Measurements from ENCODE around the gene RUVBL2.

Gene RUVBL2

DNA sequence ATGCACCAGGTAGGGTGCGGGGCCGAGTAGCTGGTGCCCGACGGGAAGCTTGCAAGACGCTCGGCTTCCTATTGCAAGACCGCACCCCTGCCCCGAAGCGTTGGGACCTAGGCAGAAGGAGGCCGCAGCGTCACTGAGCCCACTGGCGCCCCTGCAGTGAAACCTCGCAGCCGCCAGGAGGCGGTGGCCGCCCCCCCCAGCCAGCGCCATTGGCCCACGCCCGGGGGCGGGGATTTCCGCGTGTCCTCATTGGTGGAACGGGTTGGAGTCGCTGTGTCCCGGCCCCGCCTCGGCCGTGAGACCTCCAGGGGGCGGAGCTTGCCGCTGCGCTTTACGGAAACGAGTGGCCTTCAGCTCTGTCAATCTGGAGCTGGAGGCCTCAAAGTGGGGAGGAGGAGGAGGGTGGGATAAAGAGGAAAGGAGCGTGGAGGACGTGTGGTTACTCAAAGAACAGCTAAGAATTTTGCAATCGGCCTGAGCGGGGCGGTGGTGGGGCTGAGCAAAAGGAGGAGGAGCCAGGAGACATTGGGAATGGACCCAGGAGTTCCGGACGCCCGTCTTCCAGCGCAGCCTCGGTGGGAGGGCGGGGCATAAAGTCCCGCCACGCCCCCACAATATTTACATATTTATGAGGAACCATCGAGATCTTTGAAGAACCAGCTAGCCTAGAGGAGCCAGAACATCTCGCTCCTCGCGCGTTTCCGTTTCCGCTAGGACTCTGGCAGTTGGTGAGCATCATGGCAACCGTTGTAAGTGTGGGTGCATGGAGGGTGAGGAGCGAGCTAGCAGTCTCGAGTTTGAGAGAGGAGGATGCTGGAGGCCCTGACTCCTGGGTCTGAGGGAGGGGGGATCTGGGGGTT, at the start of gene RUVBL2, which contains the start of gene GYS1:
RUVBL2 (plus strand) TSS at position 713 of the 860 bp plus-strand sequence; CDS start at position 738, 25 bp downstream.
GYS1 (minus strand) TSS at position 135 of the 860 bp plus-strand sequence. CDS start 197 bp downstream, outside the sequence.
- peak; percentile 99 to 100 for DNase-seq (ENCODE audit: low read depth in 2 of 2)

DNA sequence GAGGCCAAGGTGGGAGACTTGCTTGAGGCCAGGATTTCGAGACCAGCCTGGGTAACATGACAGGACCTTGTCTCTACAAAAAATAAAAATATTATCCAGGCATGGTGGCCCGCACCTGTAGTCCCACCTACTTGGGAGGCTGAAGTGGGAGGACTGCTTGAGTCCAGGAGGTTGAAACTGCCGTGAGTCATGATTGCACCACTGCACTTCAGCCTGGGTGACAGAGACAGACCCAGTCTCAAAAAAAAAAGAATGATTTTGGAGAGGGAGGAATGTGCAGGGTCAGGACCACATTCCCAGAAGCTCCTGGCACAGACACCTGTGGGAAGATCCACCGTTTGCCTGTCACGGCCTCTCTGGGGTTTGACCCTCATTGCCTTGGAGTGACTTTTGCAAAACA, 48.3 kb upstream of the RUVBL2 start:
- no peak for DNase-seq (ENCODE audit: low read depth in 2 of 2)

DNA sequence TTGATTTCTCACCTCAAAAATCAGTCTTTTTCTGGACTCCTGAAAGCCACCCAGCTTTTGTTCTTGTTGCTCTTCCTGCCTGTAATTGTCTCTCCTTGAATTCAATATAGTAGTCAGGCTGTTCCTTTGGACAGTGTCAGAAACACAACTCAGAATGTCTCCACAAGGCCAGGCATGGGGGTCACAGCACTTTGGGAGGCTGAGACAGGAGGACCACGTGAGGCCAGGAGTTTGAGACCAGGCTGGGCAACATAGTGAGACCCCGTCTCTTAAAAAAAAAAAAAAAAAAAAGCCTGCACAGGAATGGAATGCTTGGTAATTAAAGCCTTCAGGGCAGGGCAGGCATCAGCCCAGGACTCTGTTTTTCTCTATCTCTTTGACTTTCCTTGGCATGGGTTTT, 47.9 kb upstream of the RUVBL2 start:
- no peak for DNase-seq (ENCODE audit: low read depth in 2 of 2)

DNA sequence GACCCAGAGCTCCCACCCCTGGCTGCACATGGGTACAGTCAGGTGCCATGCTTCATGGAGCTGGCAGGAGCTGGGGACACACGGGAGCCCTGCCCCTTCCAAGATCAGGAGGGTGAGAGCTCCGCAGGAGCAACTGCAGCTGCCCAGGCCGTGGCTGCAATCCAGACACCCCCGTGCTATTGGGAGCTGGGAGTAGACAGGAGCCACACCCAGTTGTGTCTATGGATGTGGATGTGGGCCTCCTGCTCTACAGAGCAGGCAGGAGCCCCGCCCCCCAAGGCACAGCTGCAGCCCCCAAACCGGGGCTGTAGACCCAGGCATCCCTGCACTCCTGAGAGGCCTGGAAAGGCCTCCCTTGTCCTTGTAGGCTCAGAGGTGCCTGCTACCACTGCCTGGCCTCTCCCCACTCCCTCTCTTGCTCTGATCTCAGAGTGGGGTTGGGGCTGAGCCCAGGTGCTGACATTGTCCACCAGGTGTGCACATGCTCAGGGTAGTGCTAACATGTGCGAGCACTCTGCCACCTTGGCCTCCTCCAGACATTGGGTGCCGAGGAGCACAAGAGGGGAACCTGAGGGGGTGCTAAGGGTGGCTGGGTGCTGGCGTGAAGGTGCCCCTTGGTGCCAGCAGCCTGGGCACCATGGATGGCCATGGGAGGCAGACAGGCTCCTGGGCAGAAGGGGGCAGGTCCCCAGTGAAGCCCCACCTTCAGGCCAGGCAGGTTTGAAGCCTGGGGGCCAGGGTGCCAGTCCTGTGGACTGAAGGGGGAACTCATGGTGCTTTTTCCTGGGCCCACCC, 47.0 kb upstream of the RUVBL2 start:
- no peak for DNase-seq (ENCODE audit: low read depth in 2 of 2)

DNA sequence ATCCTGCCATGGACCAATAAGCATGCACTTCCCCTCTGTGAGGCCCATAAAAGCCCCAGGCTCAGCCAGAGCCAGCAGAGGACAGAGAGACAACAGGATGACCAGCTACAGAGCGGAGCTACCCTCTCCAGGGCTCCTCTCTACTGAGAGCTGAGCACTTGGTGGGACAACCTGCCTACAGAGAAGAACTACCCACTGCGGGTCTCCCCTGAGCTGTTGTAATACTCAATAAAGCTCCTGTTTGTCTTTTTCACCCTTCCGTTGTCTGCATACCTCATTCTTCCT, 46.5 kb upstream of the RUVBL2 start:
- no peak for DNase-seq (ENCODE audit: low read depth in 2 of 2)

DNA sequence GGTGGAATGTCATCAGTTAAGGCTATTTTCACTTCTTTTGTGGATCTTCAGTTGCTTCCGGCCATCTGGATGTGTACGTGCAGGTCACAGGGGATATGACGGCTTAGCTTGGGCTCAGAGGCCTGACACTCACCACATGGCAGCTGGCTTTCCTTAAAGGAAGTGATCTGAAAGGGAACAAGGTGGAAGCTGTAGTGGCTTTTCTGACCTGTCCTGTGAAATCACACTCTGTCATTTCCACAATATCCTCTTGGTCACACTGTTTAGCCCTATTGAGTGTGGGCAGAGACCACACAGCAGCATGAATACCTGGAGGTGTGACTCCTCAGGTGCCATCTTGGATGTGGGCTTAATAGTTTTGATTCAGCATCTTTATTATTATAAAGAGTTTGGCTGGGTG, 43.5 kb upstream of the RUVBL2 start:
- no peak for DNase-seq (ENCODE audit: low read depth in 2 of 2)

DNA sequence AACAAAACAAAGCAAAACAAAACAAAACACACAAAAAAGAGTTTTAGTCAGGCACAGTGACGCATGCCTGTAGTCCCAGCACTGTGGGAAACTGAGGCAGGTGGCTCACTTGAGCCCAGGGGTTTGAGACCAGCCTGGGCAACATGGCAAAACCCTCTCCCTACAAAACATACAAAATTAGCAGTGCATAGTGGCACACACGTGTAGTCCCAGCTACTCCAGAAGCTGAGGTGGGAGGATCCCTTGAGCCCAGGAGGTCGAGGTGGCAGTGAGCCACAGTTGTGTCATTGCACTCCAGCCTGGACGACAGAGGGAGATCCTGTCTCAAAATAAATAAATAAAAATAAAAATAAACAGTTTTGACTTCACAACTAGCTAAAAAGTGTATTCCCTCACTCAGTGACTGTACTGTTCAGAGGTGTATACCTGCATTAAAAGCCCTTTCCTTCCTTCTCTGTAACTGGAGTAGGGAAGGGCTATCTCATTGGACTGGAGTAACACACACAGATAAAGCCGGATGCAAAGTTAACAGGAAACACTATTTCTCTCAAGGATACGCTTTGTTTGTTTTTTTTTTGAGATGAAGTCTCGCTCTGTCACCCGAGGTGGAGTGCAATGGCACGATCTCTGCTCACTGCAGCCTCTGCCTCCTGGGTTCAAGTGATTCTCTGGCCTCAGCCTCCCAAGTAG, 42.7 kb upstream of the RUVBL2 start:
- DNase-seq (ENCODE audit: low read depth in 2 of 2): no peak

DNA sequence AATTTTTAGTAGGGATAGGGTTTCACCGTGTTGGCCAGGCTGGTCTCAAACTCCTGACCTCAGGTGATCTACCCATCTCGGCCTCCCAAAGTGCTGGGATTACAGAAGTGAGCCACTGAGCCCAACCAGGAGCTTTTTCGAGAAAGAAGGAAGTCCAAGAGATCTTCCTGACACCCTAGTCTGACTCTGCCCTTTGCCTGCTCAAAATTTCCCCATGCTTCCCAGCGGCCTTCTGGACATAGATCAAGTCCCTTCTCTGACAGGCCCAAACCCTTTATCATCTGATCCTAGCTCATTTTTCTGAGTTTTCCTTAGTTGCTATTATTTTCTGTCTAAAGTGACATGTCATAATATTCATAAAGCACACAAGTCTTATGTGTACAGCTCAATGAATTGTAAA, 40.5 kb upstream of the RUVBL2 start:
- DNase-seq (ENCODE audit: low read depth in 2 of 2): no peak

DNA sequence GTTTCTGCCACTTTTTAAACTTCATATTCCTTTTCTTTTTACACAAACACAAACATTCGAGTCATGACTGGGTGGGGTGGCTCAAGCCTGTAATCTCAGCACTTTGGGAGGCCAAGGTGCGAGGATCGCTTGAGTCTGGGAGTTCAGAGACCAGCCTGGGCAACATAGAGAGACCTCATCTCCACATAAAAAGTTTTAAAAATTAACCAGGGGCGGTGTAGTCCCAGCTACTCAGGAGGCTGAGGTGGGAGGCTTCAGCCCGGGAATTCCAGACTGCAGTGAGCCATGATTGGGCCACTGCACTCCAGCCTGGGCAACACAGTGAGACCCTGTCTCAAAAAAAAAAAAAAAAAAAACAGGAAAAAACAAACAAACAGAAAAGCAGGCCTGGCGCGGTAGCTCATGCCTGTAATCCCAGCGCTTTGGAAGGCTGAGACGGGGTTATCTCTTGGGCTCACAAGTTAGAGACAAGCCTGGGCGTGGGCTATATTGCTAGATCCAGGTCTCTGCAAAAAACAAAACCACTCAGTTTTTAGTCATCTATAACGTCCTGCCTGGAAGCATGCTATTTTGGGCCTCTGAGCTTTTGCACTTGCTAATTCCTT, 39.6 kb upstream of the RUVBL2 start:
- DNase-seq (ENCODE audit: low read depth in 2 of 2): no peak

DNA sequence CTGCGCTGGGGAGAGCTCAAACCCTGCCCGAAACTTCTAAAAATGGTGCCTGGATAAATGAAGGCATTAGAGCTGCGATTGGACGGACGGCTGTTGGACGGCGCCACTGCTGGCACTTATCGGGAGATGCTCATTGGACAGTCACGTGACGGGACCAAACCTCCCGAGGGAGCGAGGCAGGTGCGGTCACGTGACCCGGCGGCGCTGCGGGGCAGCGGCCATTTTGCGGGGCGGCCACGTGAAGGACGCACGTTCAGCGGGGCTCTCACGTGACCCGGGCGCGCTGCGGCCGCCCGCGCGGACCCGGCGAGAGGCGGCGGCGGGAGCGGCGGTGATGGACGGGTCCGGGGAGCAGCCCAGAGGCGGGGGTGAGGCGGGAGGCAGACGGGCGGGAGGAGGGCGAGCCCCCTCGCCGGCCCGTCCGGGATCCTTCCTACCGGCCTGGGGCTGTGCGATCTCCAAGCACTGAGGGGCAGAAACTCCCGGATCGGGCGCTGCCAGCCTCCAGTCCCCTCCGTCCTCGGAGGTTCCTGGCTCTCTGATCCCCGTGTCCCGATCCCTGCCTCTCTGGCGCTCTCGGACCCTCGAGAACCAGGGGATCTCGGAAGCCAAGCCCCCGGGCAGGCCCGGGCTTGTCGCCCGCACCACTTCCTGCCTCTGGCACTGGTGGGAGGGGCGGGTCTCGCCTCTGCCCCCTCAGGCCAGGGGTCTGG, 38.9 kb upstream of the RUVBL2 start, which contains the start of gene BAX:
BAX (plus strand) TSS at position 281 of the 713 bp plus-strand sequence; CDS start at position 335, 54 bp downstream.
- peak; percentile 94 to 96 for DNase-seq (ENCODE audit: low read depth in 2 of 2)

DNA sequence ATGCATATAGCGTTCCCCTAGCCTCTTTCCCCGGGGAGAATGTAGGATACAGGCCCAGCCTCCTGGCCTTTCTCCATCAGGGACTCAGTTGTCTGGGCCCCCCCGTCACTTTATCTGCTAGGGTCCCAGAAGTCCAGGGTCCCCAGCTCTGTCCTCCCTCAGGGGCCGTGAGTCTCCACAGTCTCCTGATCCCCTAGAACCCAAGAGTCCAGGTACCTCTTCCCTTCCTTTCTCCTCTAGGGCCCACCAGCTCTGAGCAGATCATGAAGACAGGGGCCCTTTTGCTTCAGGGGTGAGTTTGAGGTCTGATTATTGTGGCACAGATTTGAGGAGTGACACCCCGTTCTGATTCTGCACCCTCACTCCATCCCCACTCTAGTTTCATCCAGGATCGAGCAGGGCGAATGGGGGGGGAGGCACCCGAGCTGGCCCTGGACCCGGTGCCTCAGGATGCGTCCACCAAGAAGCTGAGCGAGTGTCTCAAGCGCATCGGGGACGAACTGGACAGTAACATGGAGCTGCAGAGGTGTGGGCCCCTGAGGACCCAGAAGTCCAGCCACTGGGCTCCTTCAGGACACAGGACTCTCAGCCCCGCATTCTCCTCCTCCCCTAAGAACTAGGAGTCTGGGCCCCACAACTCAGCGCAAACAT, 38.3 kb upstream of the RUVBL2 start:
- no peak for DNase-seq (ENCODE audit: low read depth in 2 of 2)

DNA sequence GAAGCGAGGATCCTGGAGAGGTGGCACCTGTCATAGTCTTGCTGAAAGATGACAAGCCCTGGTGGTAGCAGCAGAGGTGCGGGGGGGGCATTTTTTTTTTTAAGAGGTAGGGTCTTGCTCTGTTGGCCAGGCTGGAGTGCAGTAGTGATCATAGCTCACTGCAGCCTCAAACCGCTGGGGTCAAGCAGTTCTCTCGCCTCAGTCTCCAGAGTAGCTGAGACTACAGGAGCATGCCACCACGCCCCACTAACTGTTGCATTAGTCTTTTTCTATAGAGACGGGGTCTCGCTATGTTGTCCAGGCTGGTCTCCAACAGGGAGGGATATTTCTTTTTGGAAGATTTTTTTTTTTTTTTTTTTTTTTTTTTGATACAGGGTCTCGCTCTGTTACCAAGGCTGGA, 35.7 kb upstream of the RUVBL2 start:
- DNase-seq (ENCODE audit: low read depth in 2 of 2): no peak

DNA sequence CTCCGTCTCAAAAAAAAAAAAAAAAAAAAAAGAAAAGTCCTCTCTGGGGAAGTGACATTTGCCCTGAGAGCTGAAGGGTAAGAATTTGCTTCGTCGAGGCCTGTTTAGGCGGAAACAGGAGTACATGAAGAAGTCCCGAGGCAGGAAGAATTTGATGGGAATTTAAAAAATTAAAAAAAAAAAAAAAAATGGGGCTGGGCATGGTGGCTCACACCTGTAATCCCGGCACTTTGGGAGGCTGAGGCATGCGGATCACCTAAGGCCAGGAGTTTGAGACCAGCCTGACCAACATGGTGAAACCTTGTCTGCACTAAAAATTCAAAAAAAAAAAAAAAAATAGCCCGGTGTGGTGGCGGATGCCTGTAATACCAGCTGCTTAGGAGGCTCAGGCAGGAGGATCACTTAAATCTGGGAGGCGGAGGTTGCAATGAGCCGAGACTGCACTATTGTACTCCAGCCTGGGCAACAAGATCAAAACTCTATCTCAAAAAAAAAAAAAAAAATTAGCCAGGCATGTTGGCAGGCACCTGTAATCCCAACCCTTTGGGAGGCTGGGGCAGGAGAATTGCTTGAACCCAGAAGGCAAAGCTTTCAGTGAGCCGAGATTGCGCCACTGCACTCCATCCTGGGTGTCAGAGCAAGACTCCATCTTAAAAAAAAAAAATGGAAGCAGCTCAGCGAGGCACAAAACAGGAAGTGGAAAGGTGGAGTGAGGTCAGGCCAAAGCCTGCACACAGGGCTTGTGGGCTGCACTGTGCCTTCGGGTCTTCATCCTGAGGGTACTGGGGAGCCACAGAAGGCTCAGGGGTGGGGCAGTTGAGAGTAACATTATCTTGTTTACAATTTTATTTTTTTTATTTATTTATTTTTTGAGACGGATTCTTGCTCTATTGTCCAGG, 34.1 kb upstream of the RUVBL2 start:
- no peak for DNase-seq (ENCODE audit: low read depth in 2 of 2)

DNA sequence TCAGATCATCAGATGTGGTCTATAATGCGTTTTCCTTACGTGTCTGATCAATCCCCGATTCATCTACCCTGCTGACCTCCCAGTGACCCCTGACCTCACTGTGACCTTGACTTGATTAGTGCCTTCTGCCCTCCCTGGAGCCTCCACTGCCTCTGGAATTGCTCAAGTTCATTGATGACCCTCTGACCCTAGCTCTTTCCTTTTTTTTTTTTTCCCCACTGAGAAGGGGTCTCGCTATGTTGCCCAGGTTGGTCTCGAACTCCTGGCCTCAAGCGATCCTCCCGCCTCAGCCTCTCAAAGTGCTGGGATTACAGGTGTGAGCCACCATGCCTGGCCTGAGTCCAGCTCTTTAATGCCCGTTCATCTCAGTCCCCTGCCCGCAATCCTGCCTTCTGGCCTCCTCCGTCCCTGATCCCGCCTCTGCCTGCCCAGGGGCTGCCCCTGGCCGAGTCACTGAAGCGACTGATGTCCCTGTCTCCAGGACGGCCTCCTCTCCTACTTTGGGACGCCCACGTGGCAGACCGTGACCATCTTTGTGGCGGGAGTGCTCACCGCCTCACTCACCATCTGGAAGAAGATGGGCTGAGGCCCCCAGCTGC, 32.5 kb upstream of the RUVBL2 start:
- DNase-seq (ENCODE audit: low read depth in 2 of 2): no peak

DNA sequence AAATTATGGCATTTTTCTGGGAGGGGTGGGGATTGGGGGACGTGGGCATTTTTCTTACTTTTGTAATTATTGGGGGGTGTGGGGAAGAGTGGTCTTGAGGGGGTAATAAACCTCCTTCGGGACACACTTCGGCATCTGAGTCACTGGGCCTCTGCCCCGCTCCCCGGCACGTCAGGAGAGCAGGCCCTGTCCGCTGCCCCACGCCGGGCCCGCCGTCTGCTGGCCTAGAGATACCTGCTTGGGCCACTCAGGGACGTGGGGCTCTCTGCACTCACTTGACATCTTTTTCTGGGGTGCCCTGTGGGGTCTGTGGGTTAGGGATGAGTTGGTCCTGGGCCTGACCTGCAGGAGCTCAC, 32.0 kb upstream of the RUVBL2 start:
- no peak for DNase-seq (ENCODE audit: low read depth in 2 of 2)

DNA sequence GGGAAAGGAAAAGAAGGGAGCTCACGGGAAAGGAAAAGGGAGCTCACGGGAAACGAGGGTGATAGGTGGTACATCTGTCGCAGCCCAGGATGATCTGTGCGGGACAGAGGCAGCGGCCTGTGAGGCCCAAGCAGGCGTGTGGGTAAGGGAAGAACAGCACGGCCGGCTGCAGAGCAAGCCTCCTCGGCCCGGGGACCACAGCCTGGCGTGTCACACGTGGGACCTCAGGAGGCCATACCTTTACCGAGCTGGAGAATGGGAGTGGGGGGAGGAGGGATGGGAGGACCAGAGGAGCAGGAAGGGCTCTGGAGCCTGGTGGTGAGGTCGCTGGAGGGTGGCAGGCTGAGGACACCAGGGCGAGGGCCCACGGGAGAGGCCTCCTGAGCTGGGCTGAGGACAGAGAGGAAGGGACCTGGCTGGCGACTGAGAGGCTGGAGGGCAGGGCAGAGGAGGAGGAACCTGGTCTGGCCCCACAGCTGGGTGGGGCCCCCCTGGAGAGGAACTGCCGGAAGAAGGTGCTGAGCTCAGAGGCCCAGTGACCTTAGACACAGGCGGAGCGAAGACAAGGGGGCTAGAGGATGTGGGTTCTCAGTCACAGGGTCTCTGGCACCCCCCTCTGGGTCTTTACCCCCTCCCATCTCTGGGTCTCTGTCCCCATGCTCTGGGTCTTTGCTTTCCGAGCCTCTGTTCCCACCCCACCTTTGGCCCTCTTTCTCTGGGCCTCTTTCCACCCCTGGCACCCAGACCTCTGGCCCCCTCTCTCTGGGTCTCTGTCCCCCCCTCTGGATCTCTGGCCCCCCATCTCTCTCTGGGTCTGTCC, 31.4 kb upstream of the RUVBL2 start:
- DNase-seq (ENCODE audit: low read depth in 2 of 2): no peak

DNA sequence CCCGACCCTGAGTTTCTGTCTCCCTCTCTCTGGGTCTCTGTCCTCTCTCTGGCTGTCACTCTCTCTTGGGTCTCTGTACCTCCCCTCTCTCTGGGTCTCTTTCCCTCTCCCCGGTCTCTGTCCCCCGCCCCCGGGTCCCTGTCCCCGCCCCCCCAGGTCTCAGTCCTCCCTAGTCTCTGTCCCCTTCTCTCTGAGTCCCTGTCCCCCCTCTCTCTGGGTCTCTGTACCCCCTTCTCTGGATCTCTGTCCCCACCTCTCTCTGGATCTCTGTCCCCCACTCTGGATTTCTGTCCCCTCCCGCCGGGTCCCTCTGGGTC, 30.9 kb upstream of the RUVBL2 start:
- no peak for DNase-seq (ENCODE audit: low read depth in 2 of 2)

DNA sequence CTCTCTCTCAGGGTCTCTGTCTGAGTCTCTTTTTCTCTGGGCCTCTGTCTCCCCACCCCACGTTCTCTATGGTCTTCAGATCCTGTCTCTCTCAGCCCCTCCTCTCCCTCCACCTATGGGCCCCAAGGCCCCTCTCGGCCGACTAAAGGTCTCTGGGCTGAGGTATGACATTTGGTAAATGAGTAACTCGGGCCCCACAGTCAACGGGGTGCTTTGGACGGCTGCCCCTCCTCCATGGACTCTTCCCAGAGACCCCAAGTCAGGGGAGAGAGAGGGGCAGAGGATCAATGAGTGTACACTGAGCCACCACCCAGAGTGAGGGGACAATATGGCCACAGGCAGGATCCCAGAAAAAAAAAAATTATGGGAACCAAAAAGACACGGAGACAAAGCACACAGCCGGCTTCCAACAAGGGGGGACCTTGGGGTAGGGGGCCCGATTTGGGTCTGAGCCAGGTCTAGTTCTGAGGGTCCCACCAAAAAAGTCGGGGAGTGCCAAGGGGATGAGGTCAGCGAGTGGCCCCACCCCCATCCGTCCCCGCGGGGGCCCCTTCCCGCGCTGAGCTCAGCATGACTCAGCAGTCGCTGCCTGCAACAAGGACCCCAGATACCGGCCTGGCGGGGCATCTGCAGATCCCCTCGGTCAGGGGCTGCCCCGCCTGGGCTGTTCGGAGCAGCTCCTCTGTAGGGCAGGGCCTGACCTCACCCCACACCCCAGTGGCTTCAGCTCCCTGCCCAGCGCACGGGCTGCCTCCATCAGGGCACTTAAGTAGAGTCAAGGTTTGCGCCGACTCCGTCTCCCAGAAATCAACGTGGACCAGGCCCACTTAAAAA, 30.1 kb upstream of the RUVBL2 start:
- peak; percentile 53 to 59 for DNase-seq (ENCODE audit: low read depth in 2 of 2)
